LNCaP clone FGC (cell line): ENCODE results near the gene HOXD8.

Experiments used
- DNase-seq: peaks from one replicate; pipeline ENCODE4 v3.0.0-alpha.2; 2011; ENCODE audit warnings: low read depth
- H3K4me3 ChIP-seq: 2 replicates; pipeline ENCODE4 v1.5.1; 2011; ENCODE audit warnings: mild to moderate bottlenecking, low read depth, low read length, control low read depth
- CTCF ChIP-seq: IDR thresholded peaks from 2 replicates; pipeline ENCODE4 v1.5.1; 2012; ENCODE audit warnings: mild to moderate bottlenecking; ENCODE audit not compliant: control insufficient read depth, insufficient read depth; ENCODE audit errors: extremely low read depth

The HOXD8 gene

GRCh38 chr2:176120364-176121189, 8.9 kb upstream of the HOXD8 start:
- H3K4me3 ChIP-seq = no peak overlapping the region
- no peak for DNase-seq
- no peak for TF ChIP-seq CTCF

- no peak for DNase-seq
- no peak overlapping the region for H3K4me3 ChIP-seq
- no peak for TF ChIP-seq CTCF
Measured at GRCh38 chr2:176121190-176122051, 8.1 kb upstream of the HOXD8 start.

- no peak for TF ChIP-seq CTCF
- no peak for DNase-seq
- H3K4me3 ChIP-seq = no peak overlapping the region
Measured at GRCh38 chr2:176122052-176122682, 7.3 kb upstream of the HOXD8 start.

- no peak within 1 kb of the TSS for H3K4me3 ChIP-seq
- TF ChIP-seq CTCF = no peak
Measured at GRCh38 chr2:176122683-176123410, 6.7 kb upstream of the HOXD8 start, which contains the start of gene HOXD9. TSS of gene HOXD9 (plus strand) at chr2:176122719. CDS start at chr2:176122769, 50 bp downstream.

GRCh38 chr2:176123411-176124109, 5.9 kb upstream of the HOXD8 start:
- no peak overlapping the region for H3K4me3 ChIP-seq
- TF ChIP-seq CTCF = no peak
- DNase-seq = no peak

More at GRCh38 chr2:176122683-176123410, 6.7 kb upstream of the HOXD8 start, which contains the start of gene HOXD9:
- no peak for DNase-seq
